ENCODE data around the gene RAB6D.

DNA sequence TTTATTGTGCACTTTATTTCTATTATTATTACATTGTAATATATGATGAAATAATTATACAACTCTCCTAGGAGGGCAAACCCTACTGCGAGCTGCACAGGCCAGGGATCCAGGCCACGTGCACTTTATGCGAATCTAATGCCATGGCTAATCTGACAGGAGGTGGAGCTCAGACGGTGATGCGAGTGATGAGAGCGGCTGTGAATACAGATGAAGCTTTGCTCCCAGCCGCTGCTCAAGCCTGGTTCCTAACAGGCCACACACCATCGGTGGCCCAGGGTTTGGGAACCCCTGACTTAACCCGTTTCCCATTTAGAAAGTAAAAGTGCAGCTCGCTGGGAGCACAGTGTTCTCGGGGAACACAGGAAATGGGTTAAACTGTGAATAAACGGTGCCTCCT lies 40.8 kb upstream of the RAB6D start:
- TF ChIP-seq POLR2A (IDR thresholded peaks at IDR 0.05) (no peak), POLR2AphosphoS5 (IDR thresholded peaks at IDR 0.05) (no peak)
- TF ChIP-seq, protein P1, sequence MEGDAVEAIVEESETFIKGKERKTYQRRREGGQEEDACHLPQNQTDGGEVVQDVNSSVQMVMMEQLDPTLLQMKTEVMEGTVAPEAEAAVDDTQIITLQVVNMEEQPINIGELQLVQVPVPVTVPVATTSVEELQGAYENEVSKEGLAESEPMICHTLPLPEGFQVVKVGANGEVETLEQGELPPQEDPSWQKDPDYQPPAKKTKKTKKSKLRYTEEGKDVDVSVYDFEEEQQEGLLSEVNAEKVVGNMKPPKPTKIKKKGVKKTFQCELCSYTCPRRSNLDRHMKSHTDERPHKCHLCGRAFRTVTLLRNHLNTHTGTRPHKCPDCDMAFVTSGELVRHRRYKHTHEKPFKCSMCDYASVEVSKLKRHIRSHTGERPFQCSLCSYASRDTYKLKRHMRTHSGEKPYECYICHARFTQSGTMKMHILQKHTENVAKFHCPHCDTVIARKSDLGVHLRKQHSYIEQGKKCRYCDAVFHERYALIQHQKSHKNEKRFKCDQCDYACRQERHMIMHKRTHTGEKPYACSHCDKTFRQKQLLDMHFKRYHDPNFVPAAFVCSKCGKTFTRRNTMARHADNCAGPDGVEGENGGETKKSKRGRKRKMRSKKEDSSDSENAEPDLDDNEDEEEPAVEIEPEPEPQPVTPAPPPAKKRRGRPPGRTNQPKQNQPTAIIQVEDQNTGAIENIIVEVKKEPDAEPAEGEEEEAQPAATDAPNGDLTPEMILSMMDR (IDR thresholded peaks at IDR 0.05) = no peak
